HepG2 (cell line): Measurements from ENCODE around the gene PCIF1. TPM values are rescaled to one million over a fixed set of nuclear protein-coding genes. Genes with fewer than 3 reads are reported as not detected.
A peak's percentile ranks its signal among the peaks of the same experiment; 100 is the strongest.

Experiments used
- AGO1 ChIP-seq: fragments of 200-400 bp; formaldehyde crosslinking; IDR thresholded peaks from 2 replicates; pipeline ENCODE4 v1.6.1; 2017; ENCODE audit warnings: mild to moderate bottlenecking, low read depth, low read length, moderate library complexity; ENCODE audit not compliant: poor library complexity, severe bottlenecking
- IKZF4 ChIP-seq: sonication (generic); formaldehyde crosslinking; IDR thresholded peaks from 2 replicates; pipeline ENCODE4 v1.5.1; 2020; ENCODE audit warnings: borderline replicate concordance, mild to moderate bottlenecking, low read depth, missing genetic modification reagents; ENCODE audit errors: not compliant biosample characterization
- KDM1A ChIP-seq: IDR thresholded peaks from 2 replicates; pipeline ENCODE4 v1.6.1; 2016; ENCODE audit warnings: missing compliant biosample characterization
- MED13 ChIP-seq: sonication (generic); formaldehyde crosslinking; IDR thresholded peaks from 2 replicates; pipeline ENCODE4 v1.5.0; 2020; ENCODE audit warnings: missing genetic modification reagents
- POLR2AphosphoS2 ChIP-seq: IDR thresholded peaks from 2 replicates; pipeline ENCODE4 v1.6.1; 2011; ENCODE audit warnings: low read depth, low read length, improper control_type of control experiment
- RBM22 ChIP-seq: fragments of 200-400 bp; formaldehyde crosslinking; optimal IDR thresholded peaks from 2 replicates; pipeline ENCODE3; 2017; ENCODE audit warnings: mild to moderate bottlenecking, low read length, moderate library complexity
- SOX13 ChIP-seq, 3 experiments: fragments of 450-650 bp in 1 of 3; sonication (generic) in 1 of 3; formaldehyde crosslinking in 1 of 3; IDR thresholded peaks in 2 of 3; conservative IDR thresholded peaks in 1 of 3; 2 replicates each; pipeline versions ENCODE4 v1.5.0 to v1.6.1; 2016 to 2020; ENCODE audit warnings: antibody characterized with exemption in 1 of 3, mild to moderate bottlenecking in 1 of 3, missing compliant biosample characterization in 1 of 3, missing genetic modification reagents in 1 of 3, moderate library complexity in 1 of 3
- ZKSCAN1 ChIP-seq: fragments of 150-350 bp; IDR thresholded peaks from 2 replicates; pipeline ENCODE4 v1.6.1; 2014; ENCODE audit warnings: low read length
- ZNF3 ChIP-seq: IDR thresholded peaks from 2 replicates; pipeline ENCODE4 v1.7.0; 2017; ENCODE audit warnings: inconsistent platforms
- ZNF569 ChIP-seq: sonication (generic); formaldehyde crosslinking; IDR thresholded peaks from 2 replicates; pipeline ENCODE4 v1.5.0; 2020; ENCODE audit warnings: mild to moderate bottlenecking, missing genetic modification reagents, moderate library complexity, borderline replicate concordance
- ZNF773 ChIP-seq: sonication (generic); formaldehyde crosslinking; IDR thresholded peaks from 2 replicates; pipeline ENCODE4 v1.4.0; 2020; ENCODE audit warnings: missing genetic modification reagents, borderline replicate concordance
- polyA plus RNA-seq, 8 experiments: library from polyadenylated mRNA; depleted of rRNA in 3 of 8; stranded (reverse) in 7 of 8; unstranded in 1 of 8; fragments of >200 nt; fragmentation: Illumina TruSeq in 4 of 8; extraction: Trizol in 4 of 8; gene quantifications; 2 replicates each; pipeline versions ENCODE4 v1.2.1 to v1.2.3, GENCODE V29; 2011 to 2016; ENCODE audit warnings: low read depth in 4 of 8, missing spikeins in 1 of 8, mixed read lengths in 1 of 8; ENCODE audit not compliant: insufficient read depth in 1 of 8
- total RNA-seq, 5 experiments: library from RNA; depleted of rRNA; stranded (reverse); fragments of >200 nt; fragmentation: Illumina TruSeq; extraction: Trizol; gene quantifications; 2 replicates each; pipeline ENCODE4 v1.2.3, GENCODE V29; 2016; ENCODE audit warnings: low read depth in 1 of 5
- TF ChIP-seq, protein P1 (sequence below): sonication (generic); formaldehyde crosslinking; IDR thresholded peaks from 2 replicates; pipeline ENCODE4 v1.5.0; 2020; ENCODE audit warnings: mild to moderate bottlenecking, missing genetic modification reagents, borderline replicate concordance
- TF ChIP-seq, protein P2 (sequence below): sonication (generic); formaldehyde crosslinking; conservative IDR thresholded peaks from 2 replicates; pipeline ENCODE4 v1.4.0; 2020; ENCODE audit warnings: missing genetic modification reagents
- TF ChIP-seq, protein P3 (sequence below): fragments of 450-650 bp; IDR thresholded peaks from 2 replicates; pipeline ENCODE4 v1.6.1; 2016
- TF ChIP-seq, protein P4 (sequence below): sonication (generic); formaldehyde crosslinking; IDR thresholded peaks from 2 replicates; pipeline ENCODE4 v1.5.1; 2020; ENCODE audit warnings: mild to moderate bottlenecking, missing genetic modification reagents, moderate library complexity

The PCIF1 gene
- total and polyA plus RNA-seq, 2 of the 13 experiments (the other 11 are each of a cell fraction or from before 2014, with no cell fraction given) = 20.9 to 24.4 TPM

DNA sequence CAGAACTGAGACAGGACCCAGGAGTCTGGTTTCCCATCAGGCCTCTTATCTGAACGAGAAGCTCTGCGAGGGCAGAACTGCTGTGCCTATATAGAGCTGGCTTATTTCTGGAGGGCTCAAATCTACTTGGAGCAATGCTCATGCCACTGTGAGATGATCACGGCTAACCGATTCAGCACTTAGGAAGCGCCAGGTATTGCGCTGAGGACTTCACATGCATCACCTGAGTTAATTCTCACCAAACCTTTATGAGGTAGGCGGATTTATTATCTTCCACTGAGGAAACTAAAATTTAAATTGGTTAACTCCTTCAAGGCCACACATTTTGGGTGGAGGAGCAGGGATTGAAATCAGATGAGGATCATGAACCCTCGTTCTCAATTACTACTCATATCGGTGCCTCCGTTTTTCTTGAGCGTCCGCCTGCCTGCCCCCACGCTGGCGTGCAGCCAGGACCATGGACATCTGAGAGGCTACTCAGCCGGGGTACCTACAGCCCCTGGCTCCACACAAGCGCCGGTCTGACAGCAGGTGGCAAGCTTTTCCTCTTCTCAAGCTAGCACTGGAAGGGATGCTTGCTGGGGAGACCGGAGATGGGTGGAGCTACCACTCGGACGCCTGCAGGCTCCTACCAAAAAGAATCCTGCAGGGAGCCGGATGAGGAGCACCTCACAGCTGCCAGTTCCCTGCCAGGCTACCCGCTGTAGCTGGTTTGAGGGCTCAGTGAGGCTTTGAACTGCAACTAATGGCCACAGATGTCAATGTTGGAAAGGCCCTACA, 1.0 kb upstream of the PCIF1 start (continued):
- TF ChIP-seq, protein P1, sequence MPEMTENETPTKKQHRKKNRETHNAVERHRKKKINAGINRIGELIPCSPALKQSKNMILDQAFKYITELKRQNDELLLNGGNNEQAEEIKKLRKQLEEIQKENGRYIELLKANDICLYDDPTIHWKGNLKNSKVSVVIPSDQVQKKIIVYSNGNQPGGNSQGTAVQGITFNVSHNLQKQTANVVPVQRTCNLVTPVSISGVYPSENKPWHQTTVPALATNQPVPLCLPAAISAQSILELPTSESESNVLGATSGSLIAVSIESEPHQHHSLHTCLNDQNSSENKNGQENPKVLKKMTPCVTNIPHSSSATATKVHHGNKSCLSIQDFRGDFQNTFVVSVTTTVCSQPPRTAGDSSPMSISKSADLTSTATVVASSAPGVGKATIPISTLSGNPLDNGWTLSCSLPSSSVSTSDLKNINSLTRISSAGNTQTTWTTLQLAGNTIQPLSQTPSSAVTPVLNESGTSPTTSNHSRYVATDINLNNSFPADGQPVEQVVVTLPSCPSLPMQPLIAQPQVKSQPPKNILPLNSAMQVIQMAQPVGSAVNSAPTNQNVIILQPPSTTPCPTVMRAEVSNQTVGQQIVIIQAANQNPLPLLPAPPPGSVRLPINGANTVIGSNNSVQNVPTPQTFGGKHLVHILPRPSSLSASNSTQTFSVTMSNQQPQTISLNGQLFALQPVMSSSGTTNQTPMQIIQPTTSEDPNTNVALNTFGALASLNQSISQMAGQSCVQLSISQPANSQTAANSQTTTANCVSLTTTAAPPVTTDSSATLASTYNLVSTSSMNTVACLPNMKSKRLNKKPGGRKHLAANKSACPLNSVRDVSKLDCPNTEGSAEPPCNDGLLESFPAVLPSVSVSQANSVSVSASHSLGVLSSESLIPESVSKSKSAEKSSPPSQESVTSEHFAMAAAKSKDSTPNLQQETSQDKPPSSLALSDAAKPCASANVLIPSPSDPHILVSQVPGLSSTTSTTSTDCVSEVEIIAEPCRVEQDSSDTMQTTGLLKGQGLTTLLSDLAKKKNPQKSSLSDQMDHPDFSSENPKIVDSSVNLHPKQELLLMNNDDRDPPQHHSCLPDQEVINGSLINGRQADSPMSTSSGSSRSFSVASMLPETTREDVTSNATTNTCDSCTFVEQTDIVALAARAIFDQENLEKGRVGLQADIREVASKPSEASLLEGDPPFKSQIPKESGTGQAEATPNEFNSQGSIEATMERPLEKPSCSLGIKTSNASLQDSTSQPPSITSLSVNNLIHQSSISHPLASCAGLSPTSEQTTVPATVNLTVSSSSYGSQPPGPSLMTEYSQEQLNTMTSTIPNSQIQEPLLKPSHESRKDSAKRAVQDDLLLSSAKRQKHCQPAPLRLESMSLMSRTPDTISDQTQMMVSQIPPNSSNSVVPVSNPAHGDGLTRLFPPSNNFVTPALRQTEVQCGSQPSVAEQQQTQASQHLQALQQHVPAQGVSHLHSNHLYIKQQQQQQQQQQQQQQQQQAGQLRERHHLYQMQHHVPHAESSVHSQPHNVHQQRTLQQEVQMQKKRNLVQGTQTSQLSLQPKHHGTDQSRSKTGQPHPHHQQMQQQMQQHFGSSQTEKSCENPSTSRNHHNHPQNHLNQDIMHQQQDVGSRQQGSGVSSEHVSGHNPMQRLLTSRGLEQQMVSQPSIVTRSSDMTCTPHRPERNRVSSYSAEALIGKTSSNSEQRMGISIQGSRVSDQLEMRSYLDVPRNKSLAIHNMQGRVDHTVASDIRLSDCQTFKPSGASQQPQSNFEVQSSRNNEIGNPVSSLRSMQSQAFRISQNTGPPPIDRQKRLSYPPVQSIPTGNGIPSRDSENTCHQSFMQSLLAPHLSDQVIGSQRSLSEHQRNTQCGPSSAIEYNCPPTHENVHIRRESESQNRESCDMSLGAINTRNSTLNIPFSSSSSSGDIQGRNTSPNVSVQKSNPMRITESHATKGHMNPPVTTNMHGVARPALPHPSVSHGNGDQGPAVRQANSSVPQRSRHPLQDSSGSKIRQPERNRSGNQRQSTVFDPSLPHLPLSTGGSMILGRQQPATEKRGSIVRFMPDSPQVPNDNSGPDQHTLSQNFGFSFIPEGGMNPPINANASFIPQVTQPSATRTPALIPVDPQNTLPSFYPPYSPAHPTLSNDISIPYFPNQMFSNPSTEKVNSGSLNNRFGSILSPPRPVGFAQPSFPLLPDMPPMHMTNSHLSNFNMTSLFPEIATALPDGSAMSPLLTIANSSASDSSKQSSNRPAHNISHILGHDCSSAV = no peak
- TF ChIP-seq, protein P2, sequence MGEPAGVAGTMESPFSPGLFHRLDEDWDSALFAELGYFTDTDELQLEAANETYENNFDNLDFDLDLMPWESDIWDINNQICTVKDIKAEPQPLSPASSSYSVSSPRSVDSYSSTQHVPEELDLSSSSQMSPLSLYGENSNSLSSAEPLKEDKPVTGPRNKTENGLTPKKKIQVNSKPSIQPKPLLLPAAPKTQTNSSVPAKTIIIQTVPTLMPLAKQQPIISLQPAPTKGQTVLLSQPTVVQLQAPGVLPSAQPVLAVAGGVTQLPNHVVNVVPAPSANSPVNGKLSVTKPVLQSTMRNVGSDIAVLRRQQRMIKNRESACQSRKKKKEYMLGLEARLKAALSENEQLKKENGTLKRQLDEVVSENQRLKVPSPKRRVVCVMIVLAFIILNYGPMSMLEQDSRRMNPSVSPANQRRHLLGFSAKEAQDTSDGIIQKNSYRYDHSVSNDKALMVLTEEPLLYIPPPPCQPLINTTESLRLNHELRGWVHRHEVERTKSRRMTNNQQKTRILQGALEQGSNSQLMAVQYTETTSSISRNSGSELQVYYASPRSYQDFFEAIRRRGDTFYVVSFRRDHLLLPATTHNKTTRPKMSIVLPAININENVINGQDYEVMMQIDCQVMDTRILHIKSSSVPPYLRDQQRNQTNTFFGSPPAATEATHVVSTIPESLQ (CRISPR knock-in tag) = 0 out of 2 replicates have a peak, but pooled peaks have one; percentile 82
- TF ChIP-seq SOX13 (IDR thresholded peaks at IDR 0.05) (no peak; the same call in 1 of the 2 replicates), SOX13 (CRISPR knock-in tag; conservative IDR thresholded peaks at IDR 0.05 in 1 of 2, IDR thresholded peaks at IDR 0.05 in 1 of 2) (peak in 1 of 2 experiments; percentile 68; a peak in 1 of 4 replicates), IKZF4 (CRISPR knock-in tag) (no peak), POLR2AphosphoS2 (peak; percentile 52; the same call in 1 of the 2 replicates), RBM22 (peak; percentile 72), ZNF3 (no peak; the same call in 1 of the 2 replicates), ZNF569 (no peak), MED13 (CRISPR knock-in tag) (no peak), KDM1A (CRISPR knock-in tag) (no peak), AGO1 (no peak), ZKSCAN1 (no peak), ZNF773 (no peak)
- TF ChIP-seq, protein P3, sequence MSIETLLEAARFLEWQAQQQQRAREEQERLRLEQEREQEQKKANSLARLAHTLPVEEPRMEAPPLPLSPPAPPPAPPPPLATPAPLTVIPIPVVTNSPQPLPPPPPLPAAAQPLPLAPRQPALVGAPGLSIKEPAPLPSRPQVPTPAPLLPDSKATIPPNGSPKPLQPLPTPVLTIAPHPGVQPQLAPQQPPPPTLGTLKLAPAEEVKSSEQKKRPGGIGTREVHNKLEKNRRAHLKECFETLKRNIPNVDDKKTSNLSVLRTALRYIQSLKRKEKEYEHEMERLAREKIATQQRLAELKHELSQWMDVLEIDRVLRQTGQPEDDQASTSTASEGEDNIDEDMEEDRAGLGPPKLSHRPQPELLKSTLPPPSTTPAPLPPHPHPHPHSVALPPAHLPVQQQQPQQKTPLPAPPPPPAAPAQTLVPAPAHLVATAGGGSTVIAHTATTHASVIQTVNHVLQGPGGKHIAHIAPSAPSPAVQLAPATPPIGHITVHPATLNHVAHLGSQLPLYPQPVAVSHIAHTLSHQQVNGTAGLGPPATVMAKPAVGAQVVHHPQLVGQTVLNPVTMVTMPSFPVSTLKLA = no peak
- TF ChIP-seq, protein P4, sequence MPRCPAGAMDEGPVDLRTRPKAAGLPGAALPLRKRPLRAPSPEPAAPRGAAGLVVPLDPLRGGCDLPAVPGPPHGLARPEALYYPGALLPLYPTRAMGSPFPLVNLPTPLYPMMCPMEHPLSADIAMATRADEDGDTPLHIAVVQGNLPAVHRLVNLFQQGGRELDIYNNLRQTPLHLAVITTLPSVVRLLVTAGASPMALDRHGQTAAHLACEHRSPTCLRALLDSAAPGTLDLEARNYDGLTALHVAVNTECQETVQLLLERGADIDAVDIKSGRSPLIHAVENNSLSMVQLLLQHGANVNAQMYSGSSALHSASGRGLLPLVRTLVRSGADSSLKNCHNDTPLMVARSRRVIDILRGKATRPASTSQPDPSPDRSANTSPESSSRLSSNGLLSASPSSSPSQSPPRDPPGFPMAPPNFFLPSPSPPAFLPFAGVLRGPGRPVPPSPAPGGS = no peak
